SJCRH30 (cell line): Measurements from ENCODE around the gene KRTAP13-2. TPM values are rescaled to one million over a fixed set of nuclear protein-coding genes. Genes with fewer than 3 reads are reported as not detected.
A peak's percentile ranks its signal among the peaks of the same experiment; 100 is the strongest.

ENCODE experiments used
- DNase-seq, 2 experiments: peaks; one replicate each; pipeline ENCODE4 v3.0.0-alpha.2; 2015 to 2020
- H3K27ac ChIP-seq: fragments of 250-450 bp; sonication (Bioruptor Pico); 2 replicates; pipeline ENCODE4 v1.5.1; 2020; ENCODE audit warnings: mild to moderate bottlenecking, moderate library complexity
- H3K27me3 ChIP-seq: fragments of 250-450 bp; sonication (Bioruptor Pico); 2 replicates; pipeline ENCODE4 v1.5.1; 2020; ENCODE audit warnings: mild to moderate bottlenecking, moderate library complexity
- H3K36me3 ChIP-seq: fragments of 250-450 bp; sonication (Bioruptor Pico); 2 replicates; pipeline ENCODE4 v1.5.1; 2020; ENCODE audit warnings: mild to moderate bottlenecking, moderate library complexity
- H3K4me1 ChIP-seq: fragments of 250-450 bp; sonication (Bioruptor Pico); 2 replicates; pipeline ENCODE4 v1.5.1; 2020; ENCODE audit warnings: mild to moderate bottlenecking, moderate library complexity
- H3K4me3 ChIP-seq: fragments of 250-450 bp; sonication (Bioruptor Pico); 2 replicates; pipeline ENCODE4 v1.5.1; 2020; ENCODE audit warnings: mild to moderate bottlenecking, moderate library complexity
- H3K9me3 ChIP-seq: fragments of 250-450 bp; sonication (Bioruptor Pico); replicated peaks from 2 replicates; pipeline ENCODE4 v1.5.1; 2020; ENCODE audit warnings: mild to moderate bottlenecking, moderate library complexity
- total RNA-seq: library from RNA; depleted of rRNA; stranded (reverse); fragments of >200 nt; shearing (Covaris generic); gene quantifications from 2 replicates; pipeline ENCODE4 v1.2.3, GENCODE V29; 2014; rRNA removed

Gene KRTAP13-2
- total RNA-seq, result not detected in 2 replicates

DNA sequence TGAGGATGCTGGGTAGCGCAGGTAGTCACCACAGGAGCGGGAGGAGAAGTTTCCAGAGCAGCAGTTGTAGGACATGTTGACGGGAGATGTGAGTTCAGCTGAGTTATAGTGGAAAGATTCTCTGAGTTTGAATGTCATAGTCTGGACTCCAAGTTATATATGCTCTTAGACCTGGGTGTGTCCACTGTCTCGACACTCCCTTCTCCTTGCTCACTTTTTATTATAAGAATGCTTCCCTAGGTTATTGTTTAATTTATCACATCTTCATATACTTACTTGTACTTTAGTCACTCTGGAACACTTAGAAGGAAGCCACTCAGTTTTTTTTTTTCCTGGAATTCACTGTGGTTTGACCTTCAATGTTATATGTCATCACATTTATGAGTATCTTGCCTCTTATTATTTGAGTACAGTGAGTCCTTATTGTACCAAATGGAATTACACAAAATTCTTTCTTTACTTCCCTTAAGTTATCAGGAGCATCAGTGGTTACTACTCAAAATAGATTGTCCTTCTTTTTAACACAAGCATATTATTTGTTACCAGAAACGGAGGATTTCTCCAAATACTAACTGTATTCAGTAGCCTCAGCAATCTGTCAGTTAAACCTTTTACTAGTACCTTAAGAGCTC, at the start of gene KRTAP13-2:
KRTAP13-2 (minus strand) TSS at position 133 of the 632 bp plus-strand sequence; CDS start at position 75, 58 bp downstream.
- no peaks in the 10 kb centered on the region for H3K9me3 ChIP-seq
- no peak within 1 kb of the TSS for H3K27ac ChIP-seq
- H3K27me3 ChIP-seq, result no peaks in the 10 kb centered on the region
- DNase-seq, result no peak
- no peaks in the 10 kb centered on the region for H3K36me3 ChIP-seq
- H3K4me1 ChIP-seq, result no peaks in the 10 kb centered on the region
- no peak within 1 kb of the TSS for H3K4me3 ChIP-seq

- DNase-seq, result no peak
- H3K27ac ChIP-seq, result no peak overlapping the region
- no peaks in the 10 kb centered on the region; the same call in 1 of the 2 replicates for H3K27me3 ChIP-seq
- no peak overlapping the region for H3K4me3 ChIP-seq
- no peaks in the 10 kb centered on the region for H3K4me1 ChIP-seq
- H3K9me3 ChIP-seq, result no peaks in the 10 kb centered on the region
- no peaks in the 10 kb centered on the region for H3K36me3 ChIP-seq
Observed at GRCh38 chr21:30415993-30416392, 43.9 kb upstream of the KRTAP13-2 start.

GRCh38 chr21:30408782-30409494, 36.9 kb upstream of the KRTAP13-2 start:
- Histone ChIP-seq H3K4me3 (no peak overlapping the region), H3K4me1 (no peaks in the 10 kb centered on the region), H3K27ac (no peak overlapping the region), H3K36me3 (no peaks in the 10 kb centered on the region), H3K27me3 (no peaks in the 10 kb centered on the region), H3K9me3 (no peaks in the 10 kb centered on the region)
- peak; percentile 83 to 89 for DNase-seq

DNA sequence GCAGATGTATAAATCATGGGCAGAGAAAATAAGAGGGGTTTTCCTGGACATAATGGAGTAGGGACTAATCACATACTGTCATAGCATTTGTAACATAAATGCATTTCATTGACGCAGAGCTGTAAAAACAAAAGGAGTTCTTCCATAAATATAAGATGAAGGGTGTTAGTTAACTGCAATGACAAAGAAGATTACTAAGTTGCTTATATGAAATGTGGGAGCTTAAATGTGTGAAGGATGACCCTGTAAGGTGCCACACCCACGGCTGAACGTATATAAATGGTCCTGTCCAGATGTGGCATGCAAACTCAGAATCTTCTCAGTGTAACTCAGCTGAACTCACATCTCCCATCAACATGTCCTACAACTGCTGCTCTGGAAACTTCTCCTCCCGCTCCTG, 23.7 kb upstream of the KRTAP13-2 start, which contains the start of gene KRTAP13-1:
KRTAP13-1 (plus strand) TSS at position 301 of the 400 bp plus-strand sequence; CDS start at position 357, 56 bp downstream.
- DNase-seq, result no peak
- H3K9me3 ChIP-seq, result no peaks in the 10 kb centered on the region
- no peaks in the 10 kb centered on the region for H3K4me1 ChIP-seq
- H3K36me3 ChIP-seq, result no peaks in the 10 kb centered on the region
- H3K4me3 ChIP-seq, result no peak within 1 kb of the TSS
- H3K27ac ChIP-seq, result no peak within 1 kb of the TSS
- H3K27me3 ChIP-seq, result no peaks in the 10 kb centered on the region

- DNase-seq, result no peak
- Histone ChIP-seq H3K4me1 (no peaks in the 10 kb centered on the region), H3K4me3 (no peak overlapping the region), H3K9me3 (no peaks in the 10 kb centered on the region), H3K27me3 (no peaks in the 10 kb centered on the region), H3K36me3 (no peaks in the 10 kb centered on the region), H3K27ac (no peak overlapping the region)
Observed at GRCh38 chr21:30391492-30392025, 19.5 kb upstream of the KRTAP13-2 start.

GRCh38 chr21:30382201-30382600, 10.1 kb upstream of the KRTAP13-2 start:
- no peak overlapping the region for H3K4me3 ChIP-seq
- no peaks in the 10 kb centered on the region for H3K27me3 ChIP-seq
- DNase-seq, result no peak
- no peaks in the 10 kb centered on the region for H3K4me1 ChIP-seq
- no peaks in the 10 kb centered on the region for H3K9me3 ChIP-seq
- H3K36me3 ChIP-seq, result no peaks in the 10 kb centered on the region
- H3K27ac ChIP-seq, result no peak overlapping the region

- Histone ChIP-seq H3K9me3 (no peaks in the 10 kb centered on the region), H3K4me1 (no peaks in the 10 kb centered on the region)
- no peak for DNase-seq
Observed at GRCh38 chr21:30355906-30356305, 16.2 kb downstream of the KRTAP13-2 start.

DNA sequence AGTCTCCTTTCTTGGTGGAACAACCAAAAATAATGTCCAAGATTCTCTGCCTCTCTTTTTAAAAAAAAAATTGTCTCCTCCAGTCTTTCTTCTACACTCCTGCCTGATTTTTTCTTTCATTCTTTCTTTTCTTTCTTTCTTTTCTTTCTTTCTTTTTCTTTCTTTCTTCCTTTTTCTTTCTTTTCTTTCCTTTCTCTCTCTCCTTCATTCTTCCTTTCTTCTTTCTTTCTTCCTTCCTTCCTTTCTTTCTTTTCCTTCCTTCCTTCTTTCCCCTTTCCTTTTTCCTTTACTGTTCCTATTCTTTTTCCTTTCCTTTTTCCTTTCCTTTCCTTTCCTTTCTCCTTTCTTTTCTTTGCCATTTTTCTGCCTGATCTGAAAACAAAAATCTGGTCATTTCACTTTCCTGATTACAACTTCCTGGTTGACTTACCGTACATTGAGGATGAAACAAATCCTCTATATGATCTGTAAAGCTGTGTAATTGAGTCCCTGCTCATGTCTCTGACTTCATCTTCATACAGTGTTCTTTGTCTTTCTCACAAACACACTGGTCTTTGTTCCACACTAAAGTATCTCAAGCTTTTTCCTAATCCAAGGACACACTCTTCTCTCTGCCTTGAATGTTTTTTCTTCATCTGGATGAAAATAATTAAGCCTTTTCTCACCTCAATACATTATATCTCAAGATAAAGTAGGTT, 17.6 kb downstream of the KRTAP13-2 start:
- Histone ChIP-seq H3K36me3 (no peaks in the 10 kb centered on the region), H3K4me3 (no peak overlapping the region), H3K27ac (no peak overlapping the region), H3K9me3 (no peaks in the 10 kb centered on the region), H3K4me1 (no peaks in the 10 kb centered on the region), H3K27me3 (no peaks in the 10 kb centered on the region)
- DNase-seq, result no peak

More at GRCh38 chr21:30355906-30356305, 16.2 kb downstream of the KRTAP13-2 start:
- H3K4me3 ChIP-seq, result no peak overlapping the region
- no peaks in the 10 kb centered on the region for H3K36me3 ChIP-seq
- H3K27me3 ChIP-seq, result no peaks in the 10 kb centered on the region
- no peak overlapping the region for H3K27ac ChIP-seq

DNA sequence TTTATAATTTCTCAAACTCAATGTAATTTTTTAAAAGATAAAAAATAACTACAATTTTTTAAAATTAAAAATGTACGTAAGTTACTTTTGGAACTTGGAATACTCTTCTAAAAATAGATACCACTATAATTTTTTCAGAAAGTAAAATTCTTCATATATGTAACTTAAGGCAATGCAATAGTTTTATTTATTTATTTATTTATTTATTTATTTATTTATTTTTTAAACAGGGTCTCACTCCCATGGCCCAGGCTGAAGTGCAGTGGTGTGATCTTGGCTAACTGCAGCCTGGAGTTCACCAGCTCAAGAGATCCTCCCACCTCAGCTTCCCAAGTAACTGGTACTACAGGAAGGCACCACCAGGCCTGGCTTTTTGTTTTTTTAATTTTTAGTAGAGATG, 20.5 kb downstream of the KRTAP13-2 start:
- Histone ChIP-seq H3K4me1 (no peaks in the 10 kb centered on the region), H3K36me3 (no peaks in the 10 kb centered on the region), H3K27ac (no peak overlapping the region), H3K4me3 (no peak overlapping the region), H3K27me3 (no peaks in the 10 kb centered on the region), H3K9me3 (no peaks in the 10 kb centered on the region)
- no peak for DNase-seq

DNA sequence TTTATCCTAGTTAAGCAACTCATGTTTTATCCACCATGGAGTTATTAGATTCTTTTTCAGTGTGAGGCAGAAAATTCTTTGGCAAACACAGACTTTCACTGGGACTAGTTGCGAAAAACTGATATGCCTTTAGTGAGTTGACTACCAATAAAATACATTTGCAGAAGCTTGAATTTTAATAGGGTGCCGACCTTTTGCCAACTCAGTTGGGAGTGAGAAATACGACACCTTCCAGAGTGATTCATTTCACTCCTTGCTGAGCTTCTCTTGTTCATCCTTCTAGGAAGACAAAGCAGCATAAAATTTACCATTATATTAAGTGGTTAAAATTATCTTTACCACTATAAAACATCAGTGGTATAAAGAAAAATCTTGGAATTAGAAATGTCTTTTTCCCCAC, 22.5 kb downstream of the KRTAP13-2 start:
- peak in 1 of 2 experiments; percentile 3 for DNase-seq
- Histone ChIP-seq H3K4me3 (no peak overlapping the region), H3K9me3 (no peaks in the 10 kb centered on the region; the same call in 1 of the 2 replicates), H3K36me3 (no peaks in the 10 kb centered on the region), H3K27ac (no peak overlapping the region), H3K4me1 (no peaks in the 10 kb centered on the region), H3K27me3 (no peaks in the 10 kb centered on the region)

- Histone ChIP-seq H3K9me3 (no peaks in the 10 kb centered on the region; the same call in 1 of the 2 replicates), H3K36me3 (no peaks in the 10 kb centered on the region), H3K4me1 (no peaks in the 10 kb centered on the region), H3K27me3 (no peaks in the 10 kb centered on the region), H3K27ac (no peak within 1 kb of the TSS), H3K4me3 (no peak within 1 kb of the TSS)
- no peak for DNase-seq
Observed at GRCh38 chr21:30348506-30348905, 23.6 kb downstream of the KRTAP13-2 start, which contains the start of gene KRTAP23-1. Gene KRTAP23-1 (minus strand): TSS chr21:30348606. CDS start chr21:30348606, 0 bp downstream.

DNA sequence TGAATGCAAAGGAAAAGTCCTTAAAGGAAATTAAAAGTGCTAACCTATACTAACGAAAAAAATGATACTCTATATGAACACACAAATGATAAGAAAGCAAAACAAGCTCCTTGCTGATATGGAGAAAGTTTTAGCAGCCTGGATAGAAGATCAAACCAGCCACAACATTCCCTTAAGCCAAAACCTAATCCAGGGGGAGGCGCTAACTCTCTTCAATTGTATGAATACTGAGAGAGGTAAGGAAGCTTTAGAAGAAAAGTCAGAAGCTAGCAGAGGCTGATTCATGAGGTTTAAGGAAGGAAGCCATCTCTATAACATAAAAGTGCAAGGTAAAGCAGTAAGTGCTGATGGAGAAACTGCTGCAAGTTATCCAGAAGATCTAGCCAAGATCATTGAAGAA, 27.1 kb downstream of the KRTAP13-2 start:
- no peak overlapping the region for H3K4me3 ChIP-seq
- no peak for DNase-seq
- no peaks in the 10 kb centered on the region for H3K4me1 ChIP-seq
- H3K27ac ChIP-seq, result no peak overlapping the region
- no peaks in the 10 kb centered on the region for H3K36me3 ChIP-seq
- H3K27me3 ChIP-seq, result peaks cover 3% of the 10 kb centered on the region; the same call in 1 of the 2 replicates
- H3K9me3 ChIP-seq, result no peaks in the 10 kb centered on the region; the same call in 1 of the 2 replicates

- H3K4me1 ChIP-seq, result no peaks in the 10 kb centered on the region
- H3K36me3 ChIP-seq, result no peaks in the 10 kb centered on the region
- H3K27ac ChIP-seq, result no peak overlapping the region
- H3K9me3 ChIP-seq, result no peaks in the 10 kb centered on the region; the same call in 1 of the 2 replicates
- peak; percentile 24 to 61 for DNase-seq
- H3K27me3 ChIP-seq, result peaks cover 3% of the 10 kb centered on the region; the same call in 1 of the 2 replicates
- H3K4me3 ChIP-seq, result no peak overlapping the region
Observed at GRCh38 chr21:30340714-30341573, 31.1 kb downstream of the KRTAP13-2 start.

DNA sequence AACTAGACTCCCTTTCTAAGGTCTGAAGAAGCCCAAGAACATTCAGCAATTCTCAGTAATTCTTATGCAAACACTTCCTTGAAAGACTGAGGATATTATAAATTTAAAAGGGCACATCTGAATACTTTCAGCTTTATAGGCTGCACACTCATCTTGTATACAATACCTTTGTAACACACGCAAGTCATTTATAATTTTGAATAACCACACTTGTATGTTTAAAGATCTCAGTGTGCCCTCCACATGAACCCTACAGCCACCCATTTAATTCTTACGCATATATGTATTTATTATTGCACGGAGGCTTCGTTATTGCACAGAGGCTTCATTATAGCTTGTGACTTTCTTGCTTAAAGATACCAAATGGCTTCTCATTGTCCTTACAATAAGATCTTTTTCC, 33.4 kb downstream of the KRTAP13-2 start:
- DNase-seq, result no peak
- H3K27me3 ChIP-seq, result peaks cover 3% of the 10 kb centered on the region; the same call in 1 of the 2 replicates

More for the DNA sequence above, 33.4 kb downstream of the KRTAP13-2 start:
- H3K9me3 ChIP-seq, result no peaks in the 10 kb centered on the region
- H3K4me3 ChIP-seq, result no peak overlapping the region
- no peak overlapping the region for H3K27ac ChIP-seq
- no peaks in the 10 kb centered on the region for H3K36me3 ChIP-seq
- no peaks in the 10 kb centered on the region for H3K4me1 ChIP-seq
